ENCODE measurements around the gene CGRRF1. TPM values are rescaled to one million over a fixed set of nuclear protein-coding genes. Genes with fewer than 3 reads are reported as not detected.
A peak's percentile ranks its signal among the peaks of the same experiment; 100 is the strongest.

The CGRRF1 gene
- polyA plus RNA-seq, 1 of the 3 experiments (the other 2 are of a cell fraction): 6.4 TPM

DNA sequence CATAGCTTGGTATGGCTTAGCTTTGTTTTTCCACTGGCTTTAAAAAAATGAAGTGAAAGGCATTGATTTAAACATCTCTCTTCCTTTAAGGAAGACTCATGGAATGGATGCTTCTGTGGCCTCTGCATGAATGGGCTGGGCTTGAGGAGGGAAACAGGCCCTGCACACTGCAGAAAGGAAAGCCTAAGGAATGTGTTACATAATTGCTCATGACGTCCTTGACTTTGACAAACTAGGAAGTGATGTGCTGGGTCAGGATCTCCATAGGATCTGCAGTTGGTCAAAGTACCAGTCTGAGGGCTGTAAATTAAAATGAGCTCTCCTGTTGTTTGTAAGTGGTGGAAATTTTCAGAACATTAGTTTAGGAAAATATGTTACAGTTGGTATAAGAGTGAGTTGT lies 69.9 kb downstream of the CGRRF1 start:
- Histone ChIP-seq H3F3A (replicated peaks; ENCODE audit: insufficient read depth) (peaks cover 27% of the 10 kb centered on the region), H3K9ac (no peak overlapping the region), H3K4me1 (ENCODE audit: control insufficient read depth in 1 of 2, insufficient read depth in 2 of 2, low read depth in 1 of 2, low read length in 1 of 2) (peaks cover 2 to 25% of the 10 kb centered on the region in 2 experiments; a peak in 3 of 4 replicates), H3K27ac (ENCODE audit: low read depth in 2 of 2, low read length in 1 of 2) (peak overlapping the region in 1 of 2 experiments; percentile 15; a peak in 1 of 4 replicates), H3K9me3 (no peaks in the 10 kb centered on the region), H2AFZ (ENCODE audit: low read depth) (no peak overlapping the region), H3K4me2 (no peak overlapping the region), H4K20me1 (ENCODE audit: insufficient read depth) (peaks cover 82% of the 10 kb centered on the region), H3K4me3 (ENCODE audit: low read depth in 2 of 2, low read length in 1 of 2) (no peak overlapping the region), H3K9me2 (no peaks in the 10 kb centered on the region), H3K79me2 (ENCODE audit: insufficient read depth) (peaks cover 100% of the 10 kb centered on the region), H3K27me3 (ENCODE audit: insufficient read depth) (no peaks in the 10 kb centered on the region), H3K36me3 (replicated peaks in 1 of 2; ENCODE audit: control insufficient read depth in 1 of 2, insufficient read depth in 2 of 2, low read length in 1 of 2) (peaks cover 5 to 17% of the 10 kb centered on the region in 2 experiments)
- ChIA-PET POLR2A (no interaction called here), CTCF (interaction anchor here (1.2 to 1.5 kb wide), 2 partner anchors 15 to 87 kb away, joined by 4 read pairs; no protein-coding TSS in a partner anchor)
- WGBS (ENCODE audit: low lambda C conversion rate): 38% methylated on average over 1 of the region's 1 CpG
- TF ChIP-seq GATA2 (CRISPR knock-in tag; IDR thresholded peaks at IDR 0.05): no peak
- TF ChIP-seq FOXJ3 (CRISPR knock-in tag; IDR thresholded peaks at IDR 0.05): no peak
- TF ChIP-seq TCF12 (IDR thresholded peaks at IDR 0.05): 0 out of 2 replicates have a peak, but pooled peaks have one; percentile 8
- TF ChIP-seq, protein P1, sequence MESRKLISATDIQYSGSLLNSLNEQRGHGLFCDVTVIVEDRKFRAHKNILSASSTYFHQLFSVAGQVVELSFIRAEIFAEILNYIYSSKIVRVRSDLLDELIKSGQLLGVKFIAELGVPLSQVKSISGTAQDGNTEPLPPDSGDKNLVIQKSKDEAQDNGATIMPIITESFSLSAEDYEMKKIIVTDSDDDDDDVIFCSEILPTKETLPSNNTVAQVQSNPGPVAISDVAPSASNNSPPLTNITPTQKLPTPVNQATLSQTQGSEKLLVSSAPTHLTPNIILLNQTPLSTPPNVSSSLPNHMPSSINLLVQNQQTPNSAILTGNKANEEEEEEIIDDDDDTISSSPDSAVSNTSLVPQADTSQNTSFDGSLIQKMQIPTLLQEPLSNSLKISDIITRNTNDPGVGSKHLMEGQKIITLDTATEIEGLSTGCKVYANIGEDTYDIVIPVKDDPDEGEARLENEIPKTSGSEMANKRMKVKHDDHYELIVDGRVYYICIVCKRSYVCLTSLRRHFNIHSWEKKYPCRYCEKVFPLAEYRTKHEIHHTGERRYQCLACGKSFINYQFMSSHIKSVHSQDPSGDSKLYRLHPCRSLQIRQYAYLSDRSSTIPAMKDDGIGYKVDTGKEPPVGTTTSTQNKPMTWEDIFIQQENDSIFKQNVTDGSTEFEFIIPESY (IDR thresholded peaks at IDR 0.05; ENCODE audit: borderline replicate concordance, low read depth): no peak
- TF ChIP-seq, protein P2, sequence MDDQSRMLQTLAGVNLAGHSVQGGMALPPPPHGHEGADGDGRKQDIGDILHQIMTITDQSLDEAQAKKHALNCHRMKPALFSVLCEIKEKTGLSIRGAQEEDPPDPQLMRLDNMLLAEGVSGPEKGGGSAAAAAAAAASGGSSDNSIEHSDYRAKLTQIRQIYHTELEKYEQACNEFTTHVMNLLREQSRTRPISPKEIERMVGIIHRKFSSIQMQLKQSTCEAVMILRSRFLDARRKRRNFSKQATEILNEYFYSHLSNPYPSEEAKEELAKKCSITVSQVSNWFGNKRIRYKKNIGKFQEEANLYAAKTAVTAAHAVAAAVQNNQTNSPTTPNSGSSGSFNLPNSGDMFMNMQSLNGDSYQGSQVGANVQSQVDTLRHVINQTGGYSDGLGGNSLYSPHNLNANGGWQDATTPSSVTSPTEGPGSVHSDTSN (IDR thresholded peaks at IDR 0.05): peak; percentile 72
- no peak for DNase-seq

DNA sequence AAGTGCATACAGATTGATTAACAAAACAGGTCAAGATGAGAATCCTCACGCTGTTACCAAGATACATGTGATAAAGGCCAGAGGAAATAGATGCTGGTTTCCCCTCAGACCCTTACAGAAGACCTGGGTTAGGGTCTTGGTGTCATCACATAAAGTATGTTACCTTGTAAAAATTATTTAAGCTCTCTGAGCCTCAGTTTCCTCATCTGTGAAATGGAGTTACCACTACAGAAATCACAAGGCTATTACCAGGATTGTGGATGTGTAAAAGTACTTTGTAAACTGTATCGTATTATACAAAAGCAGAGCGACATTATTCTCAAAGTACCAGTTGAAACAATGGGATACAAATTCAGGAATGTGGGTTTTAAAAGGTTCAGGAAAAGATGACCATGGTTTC lies 71.2 kb downstream of the CGRRF1 start:
- no peak for DNase-seq
- Histone ChIP-seq H3K9me2 (no peaks in the 10 kb centered on the region), H3K9ac (no peak overlapping the region), H3K36me3 (replicated peaks in 1 of 2; ENCODE audit: control insufficient read depth in 1 of 2, insufficient read depth in 2 of 2, low read length in 1 of 2) (peaks cover 5 to 27% of the 10 kb centered on the region in 2 experiments), H3F3A (replicated peaks; ENCODE audit: insufficient read depth) (peaks cover 32% of the 10 kb centered on the region), H3K27ac (ENCODE audit: low read depth in 2 of 2, low read length in 1 of 2) (no peak overlapping the region), H3K27me3 (ENCODE audit: insufficient read depth) (no peaks in the 10 kb centered on the region), H2AFZ (ENCODE audit: low read depth) (no peak overlapping the region), H3K4me2 (no peak overlapping the region), H3K4me1 (ENCODE audit: control insufficient read depth in 1 of 2, insufficient read depth in 2 of 2, low read depth in 1 of 2, low read length in 1 of 2) (peaks cover 2 to 22% of the 10 kb centered on the region in 2 experiments; a peak in 3 of 4 replicates), H4K20me1 (ENCODE audit: insufficient read depth) (peaks cover 73% of the 10 kb centered on the region), H3K79me2 (ENCODE audit: insufficient read depth) (peaks cover 100% of the 10 kb centered on the region), H3K4me3 (ENCODE audit: low read depth in 2 of 2, low read length in 1 of 2) (no peak overlapping the region), H3K9me3 (no peaks in the 10 kb centered on the region)
- TF ChIP-seq, protein P1 (IDR thresholded peaks at IDR 0.05; ENCODE audit: borderline replicate concordance, low read depth): no peak
- no peak for TF ChIP-seq MEF2A (IDR thresholded peaks at IDR 0.05; ENCODE audit: borderline replicate concordance, low read depth)
- TF ChIP-seq RFX5 (IDR thresholded peaks at IDR 0.05; ENCODE audit: low read length): no peak
- TF ChIP-seq, protein P3, sequence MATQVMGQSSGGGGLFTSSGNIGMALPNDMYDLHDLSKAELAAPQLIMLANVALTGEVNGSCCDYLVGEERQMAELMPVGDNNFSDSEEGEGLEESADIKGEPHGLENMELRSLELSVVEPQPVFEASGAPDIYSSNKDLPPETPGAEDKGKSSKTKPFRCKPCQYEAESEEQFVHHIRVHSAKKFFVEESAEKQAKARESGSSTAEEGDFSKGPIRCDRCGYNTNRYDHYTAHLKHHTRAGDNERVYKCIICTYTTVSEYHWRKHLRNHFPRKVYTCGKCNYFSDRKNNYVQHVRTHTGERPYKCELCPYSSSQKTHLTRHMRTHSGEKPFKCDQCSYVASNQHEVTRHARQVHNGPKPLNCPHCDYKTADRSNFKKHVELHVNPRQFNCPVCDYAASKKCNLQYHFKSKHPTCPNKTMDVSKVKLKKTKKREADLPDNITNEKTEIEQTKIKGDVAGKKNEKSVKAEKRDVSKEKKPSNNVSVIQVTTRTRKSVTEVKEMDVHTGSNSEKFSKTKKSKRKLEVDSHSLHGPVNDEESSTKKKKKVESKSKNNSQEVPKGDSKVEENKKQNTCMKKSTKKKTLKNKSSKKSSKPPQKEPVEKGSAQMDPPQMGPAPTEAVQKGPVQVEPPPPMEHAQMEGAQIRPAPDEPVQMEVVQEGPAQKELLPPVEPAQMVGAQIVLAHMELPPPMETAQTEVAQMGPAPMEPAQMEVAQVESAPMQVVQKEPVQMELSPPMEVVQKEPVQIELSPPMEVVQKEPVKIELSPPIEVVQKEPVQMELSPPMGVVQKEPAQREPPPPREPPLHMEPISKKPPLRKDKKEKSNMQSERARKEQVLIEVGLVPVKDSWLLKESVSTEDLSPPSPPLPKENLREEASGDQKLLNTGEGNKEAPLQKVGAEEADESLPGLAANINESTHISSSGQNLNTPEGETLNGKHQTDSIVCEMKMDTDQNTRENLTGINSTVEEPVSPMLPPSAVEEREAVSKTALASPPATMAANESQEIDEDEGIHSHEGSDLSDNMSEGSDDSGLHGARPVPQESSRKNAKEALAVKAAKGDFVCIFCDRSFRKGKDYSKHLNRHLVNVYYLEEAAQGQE (IDR thresholded peaks at IDR 0.05; ENCODE audit: low read depth, low read length): no peak
- TF ChIP-seq FOSL2 (IDR thresholded peaks at IDR 0.05; ENCODE audit: borderline replicate concordance, low read depth): no peak
- no peak for TF ChIP-seq RCOR1 (IDR thresholded peaks at IDR 0.05; ENCODE audit: low read length)
- TF ChIP-seq MXI1 (IDR thresholded peaks at IDR 0.05; ENCODE audit: low read depth, low read length): no peak
- TF ChIP-seq JUND (IDR thresholded peaks at IDR 0.05): no peak
- no peak for TF ChIP-seq FOXJ3 (CRISPR knock-in tag; IDR thresholded peaks at IDR 0.05)
- TF ChIP-seq, protein P4, sequence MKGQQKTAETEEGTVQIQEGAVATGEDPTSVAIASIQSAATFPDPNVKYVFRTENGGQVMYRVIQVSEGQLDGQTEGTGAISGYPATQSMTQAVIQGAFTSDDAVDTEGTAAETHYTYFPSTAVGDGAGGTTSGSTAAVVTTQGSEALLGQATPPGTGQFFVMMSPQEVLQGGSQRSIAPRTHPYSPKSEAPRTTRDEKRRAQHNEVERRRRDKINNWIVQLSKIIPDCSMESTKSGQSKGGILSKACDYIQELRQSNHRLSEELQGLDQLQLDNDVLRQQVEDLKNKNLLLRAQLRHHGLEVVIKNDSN (IDR thresholded peaks at IDR 0.05; ENCODE audit: borderline replicate concordance, low read depth): no peak
- CTCF ChIA-PET: interaction anchor here (1.0 to 2.2 kb wide), 3 partner anchors 12 to 193 kb away, joined by 3 to 10 read pairs (median 5); no protein-coding TSS in a partner anchor
- 97% methylated on average over 3 of the region's 3 CpGs for WGBS (ENCODE audit: low lambda C conversion rate)
- POLR2A ChIA-PET: no interaction called here
